WI38 (cell line): ENCODE results near the gene GSDMA.

Source experiments
- H3K4me3 ChIP-seq: 2 replicates; pipeline ENCODE4 v1.5.1; 2011; ENCODE audit warnings: low read depth, mild to moderate bottlenecking, control low read depth, low read length
- CTCF ChIP-seq: IDR thresholded peaks from 2 replicates; pipeline ENCODE4 v1.5.1; 2012; ENCODE audit warnings: low read depth, mild to moderate bottlenecking, control low read depth, low read length

The GSDMA gene

GRCh38 chr17:39954876-39955275 is 7.9 kb upstream of the GSDMA start:
- H3K4me3 ChIP-seq, result no peak overlapping the region
- TF ChIP-seq CTCF, result no peak

- H3K4me3 ChIP-seq, result no peak overlapping the region
- TF ChIP-seq CTCF, result no peak
Observed at GRCh38 chr17:39955726-39956225, 7.0 kb upstream of the GSDMA start.

GRCh38 chr17:39960524-39961041 is 2.2 kb upstream of the GSDMA start:
- no peak for TF ChIP-seq CTCF
- H3K4me3 ChIP-seq, result no peak overlapping the region

- no peak overlapping the region for H3K4me3 ChIP-seq
- TF ChIP-seq CTCF, result no peak
Observed at GRCh38 chr17:39963829-39964228, 1.0 kb downstream of the GSDMA start.

GRCh38 chr17:39965017-39965699 is 2.4 kb downstream of the GSDMA start:
- no peak for TF ChIP-seq CTCF
- no peak overlapping the region for H3K4me3 ChIP-seq

- H3K4me3 ChIP-seq, result no peak overlapping the region
- no peak for TF ChIP-seq CTCF
Observed at GRCh38 chr17:39966771-39967170, 4.0 kb downstream of the GSDMA start.

- no peak for TF ChIP-seq CTCF
- no peak overlapping the region for H3K4me3 ChIP-seq
Observed at GRCh38 chr17:39968761-39969160, 6.0 kb downstream of the GSDMA start.
